ENCODE measurements around the gene ARMS2. TPM values are rescaled to one million over a fixed set of nuclear protein-coding genes. Genes with fewer than 3 reads are reported as not detected.

The ARMS2 gene
- total and polyA plus RNA-seq, 2 of the 13 experiments (the other 11 are each of a cell fraction or from before 2014, with no cell fraction given), result not detected

GRCh38 chr10:122465401-122466040 is 11.1 kb downstream of the ARMS2 start:
- TF ChIP-seq ZNF180 (CRISPR knock-in tag; IDR thresholded peaks at IDR 0.05; ENCODE audit: borderline replicate concordance, low read depth) (no peak), TOPORS (CRISPR knock-in tag; IDR thresholded peaks at IDR 0.05) (no peak), U2AF2 (IDR thresholded peaks at IDR 0.05; ENCODE audit: low read depth, low read length) (no peak), SP1 (IDR thresholded peaks at IDR 0.05) (no peak), SP1 (CRISPR knock-in tag; IDR thresholded peaks at IDR 0.05) (no peak)
- intact Hi-C loops (cut with micrococcal nuclease; ENCODE audit: unreplicated experiment), result no loop called here
- Histone ChIP-seq H3K9ac (ENCODE audit: insufficient read depth, low read depth, low read length) (no peak overlapping the region), H4K20me1 (ENCODE audit: insufficient read depth, low read length) (no peaks in the 10 kb centered on the region), H3K4me3 (replicated peaks in 1 of 3; ENCODE audit: insufficient read depth in 1 of 3, low read depth in 2 of 3, low read length in 3 of 3) (no peak overlapping the region), H3K79me2 (ENCODE audit: insufficient read depth, low read length) (no peaks in the 10 kb centered on the region), H3K4me1 (ENCODE audit: insufficient read depth, low read length) (peaks cover 12% of the 10 kb centered on the region; the same call in 1 of the 2 replicates), H3K27ac (ENCODE audit: extremely low read length, insufficient read depth, low read length) (no peak overlapping the region), H3K4me2 (ENCODE audit: low read depth, low read length) (no peak overlapping the region), H2AFZ (ENCODE audit: low read length) (no peak overlapping the region), H3K9me3 (ENCODE audit: low read length) (no peaks in the 10 kb centered on the region), H3K36me3 (replicated peaks in 1 of 2; ENCODE audit: control insufficient read depth in 1 of 2, insufficient read depth in 2 of 2, low read length in 2 of 2) (no peaks in the 10 kb centered on the region), H3K27me3 (ENCODE audit: control insufficient read depth in 1 of 2, insufficient read depth in 2 of 2, low read length in 2 of 2) (peaks cover 9 to 76% of the 10 kb centered on the region in 2 experiments)
- BruUV-seq (replicated peaks), result no TSS peak
- in situ Hi-C loops (cut with HindIII; ENCODE audit: extremely low pct_ligation_motif_present, low pct_unique_long_range_greater_than_20kb), result no loop called here
- WGBS (ENCODE audit: low lambda C conversion rate), result 20% methylated on average over 5 of the region's 6 CpGs
- ATAC-seq, result no peak
- no peak for DNase-seq (ENCODE audit: low spot score)
- POLR2A ChIA-PET, result no interaction called here
- no peak for FAIRE-seq
- CTCF ChIA-PET (ENCODE audit: low intra/inter-chr PET ratio, low total read pairs), result no interaction called here

- intact Hi-C loops (cut with micrococcal nuclease; ENCODE audit: unreplicated experiment), result no loop called here
- POLR2A ChIA-PET, result no interaction called here
- DNase-seq (ENCODE audit: low spot score) (no peak), FAIRE-seq (no peak), ATAC-seq (no peak)
- H3K4me2 ChIP-seq (ENCODE audit: low read depth, low read length), result no peak overlapping the region
- no peak for TF ChIP-seq ZNF720 (CRISPR knock-in tag; IDR thresholded peaks at IDR 0.05)
- TF ChIP-seq RARG (CRISPR knock-in tag; IDR thresholded peaks at IDR 0.05; ENCODE audit: low read depth), result no peak
- TF ChIP-seq AGO1 (IDR thresholded peaks at IDR 0.05; ENCODE audit: low read depth, low read length, poor library complexity, severe bottlenecking), result no peak
- no peak for TF ChIP-seq ZNF564 (CRISPR knock-in tag; IDR thresholded peaks at IDR 0.05)
- no peak for TF ChIP-seq EZH2 (conservative IDR thresholded peaks at IDR 0.05; ENCODE audit: low read depth, low read length)
- no peak for TF ChIP-seq RELA (CRISPR knock-in tag; IDR thresholded peaks at IDR 0.05)
- TF ChIP-seq FOXA3 (CRISPR knock-in tag; IDR thresholded peaks at IDR 0.05), result no peak
- TF ChIP-seq ZNF768 (CRISPR knock-in tag; IDR thresholded peaks at IDR 0.05), result no peak
- TF ChIP-seq SOX13 (IDR thresholded peaks at IDR 0.05), result no peak
- no peak for TF ChIP-seq SOX13 (CRISPR knock-in tag; conservative IDR thresholded peaks at IDR 0.05 in 1 of 2, IDR thresholded peaks at IDR 0.05 in 1 of 2)
- no peak for TF ChIP-seq ZNF816 (CRISPR knock-in tag; IDR thresholded peaks at IDR 0.05; ENCODE audit: borderline replicate concordance)
- TF ChIP-seq ZMAT3 (CRISPR knock-in tag; conservative IDR thresholded peaks at IDR 0.05), result no peak
- TF ChIP-seq KDM6A (CRISPR knock-in tag; IDR thresholded peaks at IDR 0.05; ENCODE audit: low read depth), result no peak
- TF ChIP-seq ZNF878 (CRISPR knock-in tag; IDR thresholded peaks at IDR 0.05), result no peak
- no TSS peak for BruUV-seq (replicated peaks)
- WGBS (ENCODE audit: low lambda C conversion rate), result 25% methylated on average over 5 of the region's 8 CpGs
- no peaks in the 10 kb centered on the region for H3K79me2 ChIP-seq (ENCODE audit: insufficient read depth, low read length)
- H2AFZ ChIP-seq (ENCODE audit: low read length), result no peak overlapping the region
- H3K27me3 ChIP-seq (ENCODE audit: control insufficient read depth in 1 of 2, insufficient read depth in 2 of 2, low read length in 2 of 2), result peaks cover 9 to 79% of the 10 kb centered on the region in 2 experiments
- no peak overlapping the region for H3K9ac ChIP-seq (ENCODE audit: insufficient read depth, low read depth, low read length)
- no peaks in the 10 kb centered on the region for H3K36me3 ChIP-seq (replicated peaks in 1 of 2; ENCODE audit: control insufficient read depth in 1 of 2, insufficient read depth in 2 of 2, low read length in 2 of 2)
- in situ Hi-C loops (cut with HindIII; ENCODE audit: extremely low pct_ligation_motif_present, low pct_unique_long_range_greater_than_20kb), result no loop called here
- CTCF ChIA-PET (ENCODE audit: low intra/inter-chr PET ratio, low total read pairs), result no interaction called here
- no peak overlapping the region for H3K4me3 ChIP-seq (replicated peaks in 1 of 3; ENCODE audit: insufficient read depth in 1 of 3, low read depth in 2 of 3, low read length in 3 of 3)
- no peaks in the 10 kb centered on the region for H3K9me3 ChIP-seq (ENCODE audit: low read length)
- peaks cover 10% of the 10 kb centered on the region; the same call in 1 of the 2 replicates for H3K4me1 ChIP-seq (ENCODE audit: insufficient read depth, low read length)
- no peaks in the 10 kb centered on the region for H4K20me1 ChIP-seq (ENCODE audit: insufficient read depth, low read length)
- no peak overlapping the region for H3K27ac ChIP-seq (ENCODE audit: extremely low read length, insufficient read depth, low read length)
Measured at GRCh38 chr10:122466951-122467381, 12.5 kb downstream of the ARMS2 start.

Data from HepG2 (cell line).